ENCODE measurements around the gene SORCS2.

SORCS2 gene

GRCh38 chr4:7783541-7783940 lies 591.2 kb downstream of the SORCS2 start:
- DNase-seq (ENCODE audit: low read depth): no peak
- H3K4me3 ChIP-seq (ENCODE audit: low read depth, low read length): no peak overlapping the region
- TF ChIP-seq CTCF (conservative IDR thresholded peaks at IDR 0.05; ENCODE audit: low read depth, low read length): no peak

GRCh38 chr4:7784131-7784870 lies 592.0 kb downstream of the SORCS2 start:
- DNase-seq (ENCODE audit: low read depth): no peak
- no peak overlapping the region for H3K4me3 ChIP-seq (ENCODE audit: low read depth, low read length)
- TF ChIP-seq CTCF (conservative IDR thresholded peaks at IDR 0.05; ENCODE audit: low read depth, low read length): no peak

GRCh38 chr4:7785017-7785416 lies 592.7 kb downstream of the SORCS2 start:
- TF ChIP-seq CTCF (conservative IDR thresholded peaks at IDR 0.05; ENCODE audit: low read depth, low read length): no peak
- peak; percentile 62 for DNase-seq (ENCODE audit: low read depth)

GRCh38 chr4:7786040-7786439 lies 593.7 kb downstream of the SORCS2 start:
- no peak for TF ChIP-seq CTCF (conservative IDR thresholded peaks at IDR 0.05; ENCODE audit: low read depth, low read length)
- H3K4me3 ChIP-seq (ENCODE audit: low read depth, low read length): no peak overlapping the region
- no peak for DNase-seq (ENCODE audit: low read depth)

More at GRCh38 chr4:7785017-7785416, 592.7 kb downstream of the SORCS2 start:
- no peak overlapping the region for H3K4me3 ChIP-seq (ENCODE audit: low read depth, low read length)

- no peak for DNase-seq (ENCODE audit: low read depth)
- TF ChIP-seq CTCF (conservative IDR thresholded peaks at IDR 0.05; ENCODE audit: low read depth, low read length): no peak
- no peak overlapping the region for H3K4me3 ChIP-seq (ENCODE audit: low read depth, low read length)
Measured at GRCh38 chr4:7786517-7786916, 594.2 kb downstream of the SORCS2 start.

GRCh38 chr4:7787067-7787466 lies 594.7 kb downstream of the SORCS2 start:
- no peak overlapping the region for H3K4me3 ChIP-seq (ENCODE audit: low read depth, low read length)
- TF ChIP-seq CTCF (conservative IDR thresholded peaks at IDR 0.05; ENCODE audit: low read depth, low read length): no peak
- DNase-seq (ENCODE audit: low read depth): no peak

GRCh38 chr4:7787681-7788141 lies 595.4 kb downstream of the SORCS2 start:
- no peak for DNase-seq (ENCODE audit: low read depth)
- H3K4me3 ChIP-seq (ENCODE audit: low read depth, low read length): no peak overlapping the region
- TF ChIP-seq CTCF (conservative IDR thresholded peaks at IDR 0.05; ENCODE audit: low read depth, low read length): no peak

All from choroid plexus epithelial cell (primary cell).